Endodermal cell (in vitro differentiated cells): Measurements from ENCODE around the gene ORAI3. TPM values are rescaled to one million over a fixed set of nuclear protein-coding genes. Genes with fewer than 3 reads are reported as not detected.
A peak's percentile ranks its signal among the peaks of the same experiment; 100 is the strongest.

ENCODE experiments used
- DNase-seq: peaks from one replicate; pipeline ENCODE4 v3.0.0-alpha.2; 2017
- H3K27ac ChIP-seq: 2 replicates; pipeline ENCODE4 v1.5.1; 2013; ENCODE audit warnings: mild to moderate bottlenecking, low read depth, low read length, moderate library complexity
- H3K27me3 ChIP-seq: 2 replicates; pipeline ENCODE4 v1.6.1; 2013; ENCODE audit warnings: mild to moderate bottlenecking, low read length, moderate library complexity; ENCODE audit not compliant: insufficient read depth, control insufficient read depth, poor library complexity, severe bottlenecking
- H3K36me3 ChIP-seq: 2 replicates; pipeline ENCODE4 v1.7.0; 2013; ENCODE audit warnings: mild to moderate bottlenecking, low read length, moderate library complexity; ENCODE audit not compliant: control insufficient read depth, insufficient read depth
- H3K4me1 ChIP-seq: one replicate; pipeline ENCODE4 v1.7.0; 2013; ENCODE audit warnings: low read length; ENCODE audit not compliant: control insufficient read depth, insufficient read depth
- H3K4me3 ChIP-seq: 2 replicates; pipeline ENCODE4 v1.5.1; 2013; ENCODE audit warnings: mild to moderate bottlenecking, low read length, moderate library complexity
- H3K9ac ChIP-seq: 2 replicates; pipeline ENCODE4 v1.6.1; 2013; ENCODE audit warnings: mild to moderate bottlenecking, low read length, moderate library complexity; ENCODE audit not compliant: poor library complexity, severe bottlenecking; ENCODE audit errors: extremely low read depth
- H3K9me3 ChIP-seq: 2 replicates; pipeline ENCODE4 v1.6.1; 2013; ENCODE audit warnings: mild to moderate bottlenecking, low read length, moderate library complexity; ENCODE audit not compliant: control insufficient read depth
- H3K27ac Mint-ChIP-seq: 2 replicates; pipeline ENCODE4 v1.8.0; 2020; ENCODE audit warnings: mixed read lengths
- H3K27me3 Mint-ChIP-seq: 2 replicates; pipeline ENCODE4 v1.8.0; 2021; ENCODE audit warnings: mild to moderate bottlenecking, mixed read lengths; ENCODE audit not compliant: insufficient read depth
- H3K36me3 Mint-ChIP-seq: 2 replicates; pipeline ENCODE4 v1.8.0; 2020; ENCODE audit warnings: low read depth, mixed read lengths
- H3K4me1 Mint-ChIP-seq: 2 replicates; pipeline ENCODE4 v1.8.0; 2020; ENCODE audit warnings: mixed read lengths
- H3K4me3 Mint-ChIP-seq: 2 replicates; pipeline ENCODE4 v1.8.0; 2020; ENCODE audit warnings: mild to moderate bottlenecking, moderate library complexity, mixed read lengths
- H3K9me3 Mint-ChIP-seq: 2 replicates; pipeline ENCODE4 v1.8.0; 2020; ENCODE audit warnings: mild to moderate bottlenecking, mixed read lengths
- CTCF ChIP-seq: fragments of 200-600 bp; sonication (generic); conservative IDR thresholded peaks from 2 replicates; pipeline ENCODE4 v1.5.0; 2021; ENCODE audit warnings: antibody characterized with exemption, mild to moderate bottlenecking
- WGBS, 2 experiments: methylation state at CpG; one replicate each; pipeline versions ENCODE4 v1.1.5 to v1.1.7; 2013; ENCODE audit warnings: missing lambda C conversion rate in 2 of 2, mixed read lengths in 1 of 2; ENCODE audit not compliant: insufficient coverage in 1 of 2, insufficient read length in 1 of 2; 5-methylcytosine and 5-hydroxymethylcytosine counted together
- total RNA-seq, 2 donors: library from RNA; stranded (reverse); fragmentation: NEBNext Ultra II Directional in 1 of 2; extraction: Animal tissue kit (Norgen Biotek cat#: 25700) in 1 of 2; gene quantifications; 2 replicates in 1 of 2; 3 replicates in 1 of 2; pipeline ENCODE4 v1.2.1, GENCODE V29; 2021

ORAI3 gene
- total RNA-seq, 2 donors from 2014 or later: 16.9 to 17.7 TPM

DNA sequence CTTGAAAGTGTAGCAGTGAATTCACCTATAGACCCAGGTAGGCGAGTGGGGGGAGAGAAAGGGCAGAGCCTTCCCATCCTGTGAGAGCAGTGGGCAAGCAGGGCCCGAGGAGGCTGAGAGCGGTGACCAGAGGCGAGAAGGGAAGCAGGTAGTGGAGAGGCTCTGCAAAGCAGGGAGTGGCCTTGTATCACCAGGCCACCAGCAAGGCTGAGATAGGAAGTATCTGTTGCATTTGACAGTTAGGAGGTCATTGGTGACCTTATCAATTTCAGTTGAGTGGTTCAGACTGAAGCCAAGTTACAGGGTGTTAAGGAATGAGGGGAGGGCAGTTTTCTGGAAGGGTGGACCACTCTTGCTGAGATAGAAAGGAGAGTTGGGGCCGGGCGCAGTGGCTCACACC, 25.5 kb downstream of the ORAI3 start:
- no peak overlapping the region for H3K9ac ChIP-seq
- H3K4me3 ChIP-seq: no peak overlapping the region
- H3K36me3 ChIP-seq: peaks cover 65% of the 10 kb centered on the region
- H3K27ac Mint-ChIP-seq: no peak overlapping the region
- H3K4me3 Mint-ChIP-seq: no peak overlapping the region
- no peaks in the 10 kb centered on the region for H3K4me1 Mint-ChIP-seq
- DNase-seq: no peak
- H3K27me3 Mint-ChIP-seq: no peaks in the 10 kb centered on the region
- H3K36me3 Mint-ChIP-seq: peaks cover 71% of the 10 kb centered on the region
- no peaks in the 10 kb centered on the region for H3K27me3 ChIP-seq
- no peaks in the 10 kb centered on the region for H3K9me3 ChIP-seq
- no peak for TF ChIP-seq CTCF
- no peak overlapping the region for H3K27ac ChIP-seq
- no peaks in the 10 kb centered on the region for H3K9me3 Mint-ChIP-seq
- no peaks in the 10 kb centered on the region for H3K4me1 ChIP-seq
- 93 to 95% methylated on average over 6 of the region's 6 CpGs for WGBS, 2 experiments

DNA sequence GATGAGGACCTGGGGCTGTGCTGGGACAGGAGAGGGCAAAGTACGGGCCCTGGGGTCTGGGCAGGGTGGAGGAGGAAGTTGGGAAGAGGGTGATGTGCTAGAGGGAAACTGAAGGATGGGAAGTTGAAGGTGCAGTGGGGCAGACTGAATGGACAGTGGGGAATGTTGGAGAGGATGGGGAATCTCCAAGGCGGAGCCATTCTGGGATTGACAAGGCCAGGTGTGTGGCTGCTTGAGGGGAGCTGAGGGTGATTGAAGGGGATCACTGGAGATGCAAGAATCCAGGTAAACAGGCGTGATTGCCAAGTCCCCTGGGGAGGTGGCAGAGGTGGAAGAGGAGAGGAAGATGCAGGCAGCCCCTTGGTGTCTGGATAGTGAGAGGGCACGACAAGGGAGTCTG, 27.6 kb downstream of the ORAI3 start:
- WGBS, 2 experiments: 93 to 96% methylated on average over 3 to 4 of the region's 4 CpGs
- Histone ChIP-seq H3K9me3 (no peaks in the 10 kb centered on the region), H3K27ac (no peak overlapping the region), H3K4me3 (no peak overlapping the region), H3K4me1 (no peaks in the 10 kb centered on the region), H3K36me3 (peaks cover 59% of the 10 kb centered on the region), H3K27me3 (no peaks in the 10 kb centered on the region), H3K9ac (no peak overlapping the region)
- H3K4me3 Mint-ChIP-seq: no peak overlapping the region
- H3K27me3 Mint-ChIP-seq: no peaks in the 10 kb centered on the region
- no peaks in the 10 kb centered on the region for H3K9me3 Mint-ChIP-seq
- TF ChIP-seq CTCF: no peak
- DNase-seq: no peak
- H3K4me1 Mint-ChIP-seq: no peaks in the 10 kb centered on the region
- H3K36me3 Mint-ChIP-seq: peaks cover 69% of the 10 kb centered on the region
- H3K27ac Mint-ChIP-seq: no peak overlapping the region

GRCh38 chr16:30977502-30977901, 28.6 kb downstream of the ORAI3 start:
- Mint-ChIP-seq H3K27ac (peak overlapping the region; percentile 70), H3K9me3 (no peaks in the 10 kb centered on the region), H3K36me3 (peaks cover 68% of the 10 kb centered on the region), H3K4me3 (no peak overlapping the region), H3K27me3 (no peaks in the 10 kb centered on the region), H3K4me1 (no peaks in the 10 kb centered on the region)
- TF ChIP-seq CTCF: peak; percentile 77
- Histone ChIP-seq H3K9me3 (no peaks in the 10 kb centered on the region), H3K27me3 (no peaks in the 10 kb centered on the region), H3K9ac (no peak overlapping the region), H3K27ac (no peak overlapping the region), H3K36me3 (peaks cover 56% of the 10 kb centered on the region), H3K4me1 (no peaks in the 10 kb centered on the region), H3K4me3 (no peak overlapping the region)
- peak; percentile 90 for DNase-seq
- 87 to 94% methylated on average over 11 to 17 of the region's 17 CpGs for WGBS, 2 experiments
